ENCODE measurements around the gene MARCHF2. TPM values are rescaled to one million over a fixed set of nuclear protein-coding genes. Genes with fewer than 3 reads are reported as not detected.

MARCHF2 gene
- total and polyA plus RNA-seq, 2 donors (not counting 3 experiments of a cell fraction or from before 2014, with no cell fraction given): 43.5 to 91.9 TPM

DNA sequence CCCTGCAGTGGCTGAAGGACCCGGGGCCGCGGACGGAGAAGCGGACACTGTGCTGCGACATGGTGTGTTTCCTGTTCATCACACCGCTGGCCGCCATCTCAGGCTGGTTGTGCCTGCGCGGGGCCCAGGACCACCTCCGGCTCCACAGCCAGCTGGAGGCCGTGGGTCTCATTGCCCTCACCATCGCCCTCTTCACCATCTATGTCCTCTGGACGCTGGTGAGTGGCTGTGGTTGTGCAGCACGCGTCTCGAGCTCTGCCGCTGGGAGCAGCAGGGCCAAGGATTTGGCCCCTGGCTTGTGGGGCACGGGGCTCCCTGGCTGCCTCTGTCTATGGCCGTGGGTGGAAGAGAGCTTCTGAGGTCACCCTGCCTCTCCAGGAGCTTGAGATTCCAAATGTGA, 17.5 kb downstream of the MARCHF2 start:
- Histone ChIP-seq H3K79me2 (ENCODE audit: control insufficient read depth, insufficient read depth, low read length) (no peaks in the 10 kb centered on the region), H3K9me1 (replicated peaks; ENCODE audit: control insufficient read depth, extremely low read depth, insufficient read depth, low read length) (no peaks in the 10 kb centered on the region), H2AFZ (ENCODE audit: low read depth, low read length) (no peak overlapping the region), H3K4me1 (ENCODE audit: control insufficient read depth, extremely low read depth, insufficient read depth, low read length) (peaks cover 4% of the 10 kb centered on the region), H3K4me3 (replicated peaks in 1 of 3; ENCODE audit: insufficient read depth in 1 of 3, low read depth in 1 of 3, low read length in 3 of 3) (no peak overlapping the region), H4K20me1 (replicated peaks; ENCODE audit: control insufficient read depth, extremely low read depth, insufficient read depth, low read length) (no peaks in the 10 kb centered on the region), H3K9me3 (replicated peaks; ENCODE audit: control insufficient read depth, insufficient read depth, low read length) (no peaks in the 10 kb centered on the region), H3K27me3 (ENCODE audit: control insufficient read depth in 2 of 2, insufficient read depth in 2 of 2, low read length in 2 of 2) (no peaks in the 10 kb centered on the region), H3K9ac (replicated peaks; ENCODE audit: extremely low read depth, insufficient read depth, low read length) (no peak overlapping the region), H3K27ac (ENCODE audit: insufficient read depth, low read depth, low read length) (no peak overlapping the region), H3K4me2 (ENCODE audit: insufficient read depth, low read length) (no peak overlapping the region), H3K36me3 (ENCODE audit: control insufficient read depth in 2 of 2, extremely low read depth in 1 of 2, insufficient read depth in 2 of 2, low read length in 2 of 2) (peaks cover 0 to 7% of the 10 kb centered on the region in 2 experiments)
- ChIA-PET CTCF (interaction anchor here (0.9 to 1.3 kb wide), 2 partner anchors 17 to 77 kb away, joined by 3 to 5 read pairs; partner anchors contain the start of gene MARCHF2), POLR2A (no interaction called here)
- no TSS peak for BruUV-seq (replicated peaks)
- dilution Hi-C loops (cut with MboI; ENCODE audit: extremely low pct_ligation_motif_present, low sequenced_read_pairs) (no loop called here), intact Hi-C loops (cut with micrococcal nuclease) (no loop called here)
- DNase-seq (ENCODE audit: low read depth, low spot score): no peak
- no peak for TF ChIP-seq MYC (IDR thresholded peaks at IDR 0.05; ENCODE audit: low read depth, low read length)
- TF ChIP-seq, protein P1, sequence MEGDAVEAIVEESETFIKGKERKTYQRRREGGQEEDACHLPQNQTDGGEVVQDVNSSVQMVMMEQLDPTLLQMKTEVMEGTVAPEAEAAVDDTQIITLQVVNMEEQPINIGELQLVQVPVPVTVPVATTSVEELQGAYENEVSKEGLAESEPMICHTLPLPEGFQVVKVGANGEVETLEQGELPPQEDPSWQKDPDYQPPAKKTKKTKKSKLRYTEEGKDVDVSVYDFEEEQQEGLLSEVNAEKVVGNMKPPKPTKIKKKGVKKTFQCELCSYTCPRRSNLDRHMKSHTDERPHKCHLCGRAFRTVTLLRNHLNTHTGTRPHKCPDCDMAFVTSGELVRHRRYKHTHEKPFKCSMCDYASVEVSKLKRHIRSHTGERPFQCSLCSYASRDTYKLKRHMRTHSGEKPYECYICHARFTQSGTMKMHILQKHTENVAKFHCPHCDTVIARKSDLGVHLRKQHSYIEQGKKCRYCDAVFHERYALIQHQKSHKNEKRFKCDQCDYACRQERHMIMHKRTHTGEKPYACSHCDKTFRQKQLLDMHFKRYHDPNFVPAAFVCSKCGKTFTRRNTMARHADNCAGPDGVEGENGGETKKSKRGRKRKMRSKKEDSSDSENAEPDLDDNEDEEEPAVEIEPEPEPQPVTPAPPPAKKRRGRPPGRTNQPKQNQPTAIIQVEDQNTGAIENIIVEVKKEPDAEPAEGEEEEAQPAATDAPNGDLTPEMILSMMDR (IDR thresholded peaks at IDR 0.05; ENCODE audit: extremely low read depth in 1 of 2, insufficient read depth in 1 of 2, low read depth in 1 of 2, low read length in 2 of 2): no peak
- no peak for TF ChIP-seq JUN (IDR thresholded peaks at IDR 0.05; ENCODE audit: borderline replicate concordance, insufficient read depth, insufficient read length, low read depth)
- no peak for TF ChIP-seq EZH2 (IDR thresholded peaks at IDR 0.05; ENCODE audit: borderline replicate concordance, low read depth, low read length, severe bottlenecking)
- TF ChIP-seq FOS (IDR thresholded peaks at IDR 0.05; ENCODE audit: borderline replicate concordance, insufficient read depth, low read length): no peak
- no peak for TF ChIP-seq POLR2A (IDR thresholded peaks at IDR 0.05; ENCODE audit: low read depth, low read length)
- no peak for TF ChIP-seq POLR2AphosphoS5 (IDR thresholded peaks at IDR 0.05; ENCODE audit: insufficient read depth, low read depth, low read length)
- TF ChIP-seq GATA2 (IDR thresholded peaks at IDR 0.05; ENCODE audit: insufficient read depth, insufficient read length, low read depth, low read length): no peak
- TF ChIP-seq, protein P2, sequence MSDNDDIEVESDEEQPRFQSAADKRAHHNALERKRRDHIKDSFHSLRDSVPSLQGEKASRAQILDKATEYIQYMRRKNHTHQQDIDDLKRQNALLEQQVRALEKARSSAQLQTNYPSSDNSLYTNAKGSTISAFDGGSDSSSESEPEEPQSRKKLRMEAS (IDR thresholded peaks at IDR 0.05; ENCODE audit: insufficient read depth, insufficient read length): no peak
- FAIRE-seq: no peak
